ENCODE measurements around the gene SELENOO. TPM values are rescaled to one million over a fixed set of nuclear protein-coding genes. Genes with fewer than 3 reads are reported as not detected.

SELENOO gene
- total RNA-seq, 1 experiment from 2014 or later = 29.6 TPM

- Histone ChIP-seq H3K9me3 (ENCODE audit: control insufficient read depth in 1 of 2, insufficient read depth in 1 of 2, low read depth in 1 of 2, low read length in 2 of 2) (no peaks in the 10 kb centered on the region), H3K27ac (ENCODE audit: low read depth, low read length) (no peak overlapping the region), H4K20me1 (ENCODE audit: insufficient read depth) (no peaks in the 10 kb centered on the region), H3K27me3 (ENCODE audit: insufficient read depth, low read length) (no peaks in the 10 kb centered on the region), H2AFZ (ENCODE audit: low read depth, low read length, poor library complexity, severe bottlenecking) (no peak overlapping the region), H3K9ac (ENCODE audit: low read length) (peak overlapping the region; percentile 23; the same call in 1 of the 2 replicates), H3K79me2 (ENCODE audit: insufficient read depth, low read length) (no peaks in the 10 kb centered on the region), H3K36me3 (ENCODE audit: control insufficient read depth in 1 of 2, insufficient read depth in 2 of 2, low read length in 2 of 2) (no peaks in the 10 kb centered on the region), H3K4me3 (replicated peaks in 1 of 2; ENCODE audit: low read depth in 1 of 2, low read length in 2 of 2) (peak overlapping the region; percentile 28 to 37; a peak in 3 of 4 replicates), H3K4me1 (ENCODE audit: control insufficient read depth in 1 of 2, insufficient read depth in 2 of 2, low read length in 2 of 2) (no peaks in the 10 kb centered on the region), H3K9me2 (ENCODE audit: insufficient read depth) (no peaks in the 10 kb centered on the region), H3K4me2 (ENCODE audit: low read length) (peak overlapping the region; percentile 35; the same call in 1 of the 2 replicates)
- DNase-seq (ENCODE audit: low read depth, low spot score) = no peak
- ATAC-seq = peak; percentile 67
- TF ChIP-seq POLR2AphosphoS5 (IDR thresholded peaks at IDR 0.05; ENCODE audit: low read depth, low read length) = 0 out of 2 replicates have a peak, but pooled peaks have one; percentile 10
- TF ChIP-seq, protein P1, sequence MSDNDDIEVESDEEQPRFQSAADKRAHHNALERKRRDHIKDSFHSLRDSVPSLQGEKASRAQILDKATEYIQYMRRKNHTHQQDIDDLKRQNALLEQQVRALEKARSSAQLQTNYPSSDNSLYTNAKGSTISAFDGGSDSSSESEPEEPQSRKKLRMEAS (IDR thresholded peaks at IDR 0.05) = no peak
- CTCF ChIA-PET = no interaction called here
- POLR2A ChIA-PET = no interaction called here
- RAD21 ChIA-PET (ENCODE audit: low non-redundant PET in 1 of 2, low total read pairs in 2 of 2, uncharacterized antibody in 2 of 2, unreplicated experiment in 2 of 2) = no interaction called here
- BruUV-seq (replicated peaks) = no TSS peak
- intact Hi-C loops (cut with micrococcal nuclease) = no loop called here
Observed at GRCh38 chr22:50169774-50170341, 31.0 kb upstream of the SELENOO start.

- peak within 1 kb of the TSS; percentile 50 for H3K4me2 ChIP-seq (ENCODE audit: low read length)
- no TSS peak for BruUV-seq (replicated peaks)
- H3K9ac ChIP-seq (ENCODE audit: low read length) = peak within 1 kb of the TSS; percentile 23; the same call in 1 of the 2 replicates
- ChIA-PET CTCF (no interaction called here), RAD21 (ENCODE audit: low non-redundant PET in 1 of 2, low total read pairs in 2 of 2, uncharacterized antibody in 2 of 2, unreplicated experiment in 2 of 2) (no interaction called here), POLR2A (no interaction called here)
- H3K27ac ChIP-seq (ENCODE audit: low read depth, low read length) = no peak within 1 kb of the TSS
- DNase-seq (ENCODE audit: low read depth, low spot score) = no peak
- intact Hi-C loops (cut with micrococcal nuclease) = no loop called here
- no peaks in the 10 kb centered on the region for H3K4me1 ChIP-seq (ENCODE audit: control insufficient read depth in 1 of 2, insufficient read depth in 2 of 2, low read length in 2 of 2)
- H3K4me3 ChIP-seq (replicated peaks in 1 of 2; ENCODE audit: low read depth in 1 of 2, low read length in 2 of 2) = peak within 1 kb of the TSS; percentile 28 to 37; a peak in 3 of 4 replicates
- no peak within 1 kb of the TSS for H2AFZ ChIP-seq (ENCODE audit: low read depth, low read length, poor library complexity, severe bottlenecking)
- no peaks in the 10 kb centered on the region for H3K9me3 ChIP-seq (ENCODE audit: control insufficient read depth in 1 of 2, insufficient read depth in 1 of 2, low read depth in 1 of 2, low read length in 2 of 2)
- no peaks in the 10 kb centered on the region for H3K79me2 ChIP-seq (ENCODE audit: insufficient read depth, low read length)
- no peaks in the 10 kb centered on the region for H3K36me3 ChIP-seq (ENCODE audit: control insufficient read depth in 1 of 2, insufficient read depth in 2 of 2, low read length in 2 of 2)
- no peaks in the 10 kb centered on the region for H4K20me1 ChIP-seq (ENCODE audit: insufficient read depth)
- H3K9me2 ChIP-seq (ENCODE audit: insufficient read depth) = no peaks in the 10 kb centered on the region
- no peak for ATAC-seq
- H3K27me3 ChIP-seq (ENCODE audit: insufficient read depth, low read length) = no peaks in the 10 kb centered on the region
- TF ChIP-seq ZBTB33 (IDR thresholded peaks at IDR 0.05; ENCODE audit: extremely low read depth, insufficient replicate concordance, low read length) (no peak), ELF1 (IDR thresholded peaks at IDR 0.05; ENCODE audit: borderline replicate concordance, low read depth) (no peak), FOSL1 (IDR thresholded peaks at IDR 0.05; ENCODE audit: low read depth) (no peak)
- TF ChIP-seq, protein P2, sequence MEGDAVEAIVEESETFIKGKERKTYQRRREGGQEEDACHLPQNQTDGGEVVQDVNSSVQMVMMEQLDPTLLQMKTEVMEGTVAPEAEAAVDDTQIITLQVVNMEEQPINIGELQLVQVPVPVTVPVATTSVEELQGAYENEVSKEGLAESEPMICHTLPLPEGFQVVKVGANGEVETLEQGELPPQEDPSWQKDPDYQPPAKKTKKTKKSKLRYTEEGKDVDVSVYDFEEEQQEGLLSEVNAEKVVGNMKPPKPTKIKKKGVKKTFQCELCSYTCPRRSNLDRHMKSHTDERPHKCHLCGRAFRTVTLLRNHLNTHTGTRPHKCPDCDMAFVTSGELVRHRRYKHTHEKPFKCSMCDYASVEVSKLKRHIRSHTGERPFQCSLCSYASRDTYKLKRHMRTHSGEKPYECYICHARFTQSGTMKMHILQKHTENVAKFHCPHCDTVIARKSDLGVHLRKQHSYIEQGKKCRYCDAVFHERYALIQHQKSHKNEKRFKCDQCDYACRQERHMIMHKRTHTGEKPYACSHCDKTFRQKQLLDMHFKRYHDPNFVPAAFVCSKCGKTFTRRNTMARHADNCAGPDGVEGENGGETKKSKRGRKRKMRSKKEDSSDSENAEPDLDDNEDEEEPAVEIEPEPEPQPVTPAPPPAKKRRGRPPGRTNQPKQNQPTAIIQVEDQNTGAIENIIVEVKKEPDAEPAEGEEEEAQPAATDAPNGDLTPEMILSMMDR (IDR thresholded peaks at IDR 0.05 in 2 of 3, conservative IDR thresholded peaks at IDR 0.05 in 1 of 3; ENCODE audit: borderline replicate concordance in 1 of 3, insufficient read depth in 1 of 3, low read depth in 2 of 3, low read length in 2 of 3) = no peak
Observed at GRCh38 chr22:50170453-50171318, 30.1 kb upstream of the SELENOO start, which contains the start of gene PANX2. Gene PANX2, plus strand, starts transcription at chr22:50170731. Its CDS starts 0 bp downstream, at chr22:50170731.

Measured in HCT116 (cell line).